Hematopoietic multipotent progenitor cell treated with erythropoietin and hydrocortisone succinate and interleukin-3 and kit ligand, for 17 days (in vitro differentiated cells): ENCODE results near the gene HELZ.
"Not testable (repeated sequence)": the region's sequence is repeated elsewhere in the genome, so short reads cannot be mapped to it uniquely, and the experiment has no call there.

Source experiments
- DNase-seq: peaks from one replicate; pipeline ENCODE4 v3.0.0-alpha.2; 2015; ENCODE audit warnings: low spot score

Gene HELZ

GRCh38 chr17:67139784-67140665 is 105.0 kb downstream of the HELZ start:
- DNase-seq = no peak

- DNase-seq = no peak
Measured at GRCh38 chr17:67139289-67139688, 105.7 kb downstream of the HELZ start.

- no peak for DNase-seq
Measured at GRCh38 chr17:67138392-67138791, 106.6 kb downstream of the HELZ start.

GRCh38 chr17:67137860-67138259 is 107.1 kb downstream of the HELZ start:
- no peak for DNase-seq

- no peak for DNase-seq
Measured at GRCh38 chr17:67137026-67137370, 108.0 kb downstream of the HELZ start.

GRCh38 chr17:67136191-67137025 is 108.6 kb downstream of the HELZ start:
- DNase-seq = no peak

GRCh38 chr17:67133161-67133560 is 111.8 kb downstream of the HELZ start:
- no peak for DNase-seq

- no peak for DNase-seq
Measured at GRCh38 chr17:67132366-67132765, 112.6 kb downstream of the HELZ start.

GRCh38 chr17:67130768-67131167 is 114.2 kb downstream of the HELZ start:
- DNase-seq = no peak

GRCh38 chr17:67129283-67129682 is 115.7 kb downstream of the HELZ start:
- DNase-seq = no peak

GRCh38 chr17:67128700-67129099 is 116.3 kb downstream of the HELZ start:
- no peak for DNase-seq

GRCh38 chr17:67127925-67128324 is 117.1 kb downstream of the HELZ start:
- DNase-seq = no peak

GRCh38 chr17:67126983-67127382 is 118.0 kb downstream of the HELZ start:
- DNase-seq = no peak

GRCh38 chr17:67126543-67126942 is 118.5 kb downstream of the HELZ start:
- DNase-seq = not testable (repeated sequence)

GRCh38 chr17:67125924-67126323 is 119.1 kb downstream of the HELZ start:
- no peak for DNase-seq

GRCh38 chr17:67125417-67125816 is 119.6 kb downstream of the HELZ start:
- no peak for DNase-seq

- DNase-seq = no peak
Measured at GRCh38 chr17:67124450-67125148, 120.4 kb downstream of the HELZ start.

GRCh38 chr17:67123699-67124098 is 121.3 kb downstream of the HELZ start:
- no peak for DNase-seq

- no peak for DNase-seq
Measured at GRCh38 chr17:67121316-67121891, 123.6 kb downstream of the HELZ start.

- no peak for DNase-seq
Measured at GRCh38 chr17:67119102-67119501, 125.9 kb downstream of the HELZ start.

GRCh38 chr17:67116045-67116575 is 128.9 kb downstream of the HELZ start:
- DNase-seq = no peak

- DNase-seq = no peak
Measured at GRCh38 chr17:67115401-67115800, 129.6 kb downstream of the HELZ start.
